Lower leg skin (tissue), 3 donors: ENCODE results near the gene CD34.

Experiments used
- CTCF ChIP-seq, 3 donors: fragments of 450-650 bp; IDR thresholded peaks; one replicate each; pipeline ENCODE4 v1.5.1; 2016; ENCODE audit warnings: antibody characterized with exemption in 3 of 3, mild to moderate bottlenecking in 3 of 3, moderate library complexity in 2 of 3
- POLR2A ChIP-seq, 2 donors: fragments of 450-650 bp; IDR thresholded peaks; one replicate each; pipeline ENCODE4 v1.6.1; 2016 to 2017; ENCODE audit warnings: antibody characterized with exemption in 2 of 2, mild to moderate bottlenecking in 1 of 2, moderate library complexity in 1 of 2

- TF ChIP-seq CTCF (IDR thresholded peaks at IDR 0.05) (no peak), POLR2A (IDR thresholded peaks at IDR 0.05) (no peak)
These were observed 20.7 kb downstream of the CD34 start for GRCh38 chr1:207890136-207890738.
